SU-DHL-6 (cell line): ENCODE measurements around the gene GARIN5B.

Experiments
- EZH2phosphoT487 ChIP-seq: fragments of 200-600 bp; sonication (generic), shearing (Covaris generic); conservative IDR thresholded peaks from 2 replicates; pipeline ENCODE4 v1.6.1; 2018; ENCODE audit warnings: mild to moderate bottlenecking, antibody characterized with exemption, low read length, moderate library complexity, mixed read lengths
- TF ChIP-seq, protein P1 (sequence below): fragments of 200-600 bp; sonication (generic); IDR thresholded peaks from one replicate; pipeline ENCODE4 v1.5.1; 2017; ENCODE audit warnings: antibody characterized with exemption, mild to moderate bottlenecking, low read length, moderate library complexity; ENCODE audit not compliant: insufficient read depth, poor library complexity, severe bottlenecking

DNA sequence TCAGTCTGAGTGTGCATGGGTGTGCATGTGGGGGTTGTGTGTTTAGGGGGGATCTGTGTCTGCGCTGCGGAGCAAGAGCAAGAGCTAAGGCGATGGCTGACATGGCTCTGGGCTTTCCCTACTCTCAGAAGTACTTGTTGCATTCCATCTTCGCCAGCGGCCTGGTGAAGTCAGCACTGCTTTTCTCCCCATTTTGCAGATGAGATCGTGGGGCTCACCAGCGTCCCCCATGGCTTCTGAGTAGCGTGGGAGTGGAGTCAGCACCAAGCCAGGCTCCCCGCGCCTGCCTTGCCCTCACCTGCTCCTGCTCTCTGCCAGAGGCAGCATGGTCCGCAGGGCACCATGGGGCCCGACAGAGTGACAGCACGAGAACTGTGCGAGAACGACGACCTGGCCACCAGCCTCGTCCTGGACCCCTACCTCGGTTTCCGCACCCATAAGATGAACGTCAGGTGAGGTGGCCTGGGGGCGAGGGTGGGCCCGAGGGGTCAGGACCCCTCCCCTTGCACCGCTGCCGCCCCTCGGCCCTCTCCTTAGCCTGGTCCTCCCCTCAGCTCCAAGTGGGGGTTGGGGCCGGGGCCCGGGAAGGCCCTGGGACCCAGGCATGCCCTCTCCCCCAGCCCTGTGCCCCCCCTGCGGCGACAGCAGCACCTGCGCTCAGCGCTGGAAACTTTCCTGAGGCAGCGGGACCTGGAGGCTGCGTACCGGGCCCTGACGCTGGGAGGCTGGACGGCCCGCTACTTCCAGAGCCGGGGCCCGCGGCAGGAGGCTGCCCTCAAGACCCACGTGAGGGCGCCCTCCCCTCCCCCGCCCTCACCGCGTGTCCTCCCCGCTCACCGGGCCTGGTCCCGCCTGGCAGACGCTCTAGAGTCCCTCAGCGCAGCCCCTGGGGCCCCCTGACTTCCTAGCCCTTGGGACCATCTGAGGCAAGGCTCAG is 21.2 kb downstream of the GARIN5B start:
- TF ChIP-seq, protein P1, sequence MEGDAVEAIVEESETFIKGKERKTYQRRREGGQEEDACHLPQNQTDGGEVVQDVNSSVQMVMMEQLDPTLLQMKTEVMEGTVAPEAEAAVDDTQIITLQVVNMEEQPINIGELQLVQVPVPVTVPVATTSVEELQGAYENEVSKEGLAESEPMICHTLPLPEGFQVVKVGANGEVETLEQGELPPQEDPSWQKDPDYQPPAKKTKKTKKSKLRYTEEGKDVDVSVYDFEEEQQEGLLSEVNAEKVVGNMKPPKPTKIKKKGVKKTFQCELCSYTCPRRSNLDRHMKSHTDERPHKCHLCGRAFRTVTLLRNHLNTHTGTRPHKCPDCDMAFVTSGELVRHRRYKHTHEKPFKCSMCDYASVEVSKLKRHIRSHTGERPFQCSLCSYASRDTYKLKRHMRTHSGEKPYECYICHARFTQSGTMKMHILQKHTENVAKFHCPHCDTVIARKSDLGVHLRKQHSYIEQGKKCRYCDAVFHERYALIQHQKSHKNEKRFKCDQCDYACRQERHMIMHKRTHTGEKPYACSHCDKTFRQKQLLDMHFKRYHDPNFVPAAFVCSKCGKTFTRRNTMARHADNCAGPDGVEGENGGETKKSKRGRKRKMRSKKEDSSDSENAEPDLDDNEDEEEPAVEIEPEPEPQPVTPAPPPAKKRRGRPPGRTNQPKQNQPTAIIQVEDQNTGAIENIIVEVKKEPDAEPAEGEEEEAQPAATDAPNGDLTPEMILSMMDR = no peak
- no peak for TF ChIP-seq EZH2phosphoT487
